Measurements from ENCODE around the gene DDX54. TPM values are rescaled to one million over a fixed set of nuclear protein-coding genes. Genes with fewer than 3 reads are reported as not detected.

DDX54 gene
- total and polyA plus RNA-seq, 2 of the 8 experiments (the other 6 are each of a cell fraction or from before 2014, with no cell fraction given) = 64.9 to 113 TPM

DNA sequence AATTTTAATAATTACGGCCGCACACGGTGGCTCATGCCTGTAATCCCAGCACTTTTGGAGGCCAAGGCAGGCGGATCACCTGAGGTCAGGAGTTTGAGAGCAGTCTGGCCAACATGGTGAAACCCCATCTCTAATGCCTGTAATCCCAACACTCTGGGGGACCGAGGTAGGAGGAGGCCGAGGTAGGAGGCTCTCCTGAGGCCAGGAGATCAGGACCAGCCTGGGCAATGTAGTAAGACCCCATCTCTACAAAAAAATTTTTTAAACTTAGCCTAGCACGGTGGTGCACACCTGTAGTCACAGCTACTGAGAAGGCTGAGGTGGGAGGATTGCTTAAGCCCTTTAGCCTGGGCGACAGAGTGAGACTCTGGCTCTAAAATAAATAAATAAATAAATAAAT is 41.3 kb downstream of the DDX54 start (continued):
- TF ChIP-seq CTCF (IDR thresholded peaks at IDR 0.05; ENCODE audit: control extremely low read depth in 1 of 3, insufficient read depth in 1 of 3, low read depth in 1 of 3, low read length in 3 of 3) = no peak
- no peak for TF ChIP-seq SP1 (IDR thresholded peaks at IDR 0.05; ENCODE audit: low read depth, low read length)
- TF ChIP-seq HDAC6 (IDR thresholded peaks at IDR 0.05; ENCODE audit: low read depth, low read length) = no peak
